ENCODE measurements around the gene ADAT3. TPM values are rescaled to one million over a fixed set of nuclear protein-coding genes. Genes with fewer than 3 reads are reported as not detected.
A peak's percentile ranks its signal among the peaks of the same experiment; 100 is the strongest.

ADAT3 gene
- total RNA-seq (2014; rRNA removed; shearing (Covaris generic)) (5.6 and 7.9 TPM in 2 replicates), total RNA-seq (2022) (13.1 and 16.4 TPM in 2 replicates), Bru-seq, nascent RNA (percentile 56 among the genes with signal in this experiment), BruChase-seq, experiment 1, labeled RNA remaining after a 6-hour chase (percentile 64 among the genes with signal in this experiment), BruChase-seq, experiment 2, labeled RNA remaining after a 2-hour chase (percentile 77 among the genes with signal in this experiment)
- long read RNA-seq, transcript ADAT3-201 (2 exons, 1,620 nt), result major isoform, 6 of 9 reads
- long read RNA-seq, partial matches to known transcripts, result 3 of 9 reads
- long read RNA-seq, other reads (novel, unspliced or antisense), result 0 of 9 reads

GRCh38 chr19:1905110-1905862 is at the start of gene ADAT3, which contains the start of gene SCAMP4:
ADAT3 (plus strand) TSS chr19:1905399; CDS start chr19:1912048, 6,649 bp downstream.
SCAMP4 (plus strand) TSS chr19:1905399; CDS start chr19:1915020, 9,621 bp downstream.
- Histone ChIP-seq H3K9me2 (ENCODE audit: insufficient read depth, low read length) (no peaks in the 10 kb centered on the region), H3K27ac (ENCODE audit: low read depth, low read length, poor library complexity, severe bottlenecking) (peak within 1 kb of the TSS; percentile 97), H3K4me1 (ENCODE audit: insufficient read depth, low read length, poor library complexity, severe bottlenecking) (peaks cover 32% of the 10 kb centered on the region), H2AFZ (ENCODE audit: low read length) (peak within 1 kb of the TSS; percentile 61; the same call in 1 of the 2 replicates), H3K4me3 (ENCODE audit: low read depth, low read length, poor library complexity, severe bottlenecking) (peak within 1 kb of the TSS; percentile 71), H3K4me2 (ENCODE audit: low read length) (peak within 1 kb of the TSS; percentile 100), H3K79me2 (ENCODE audit: insufficient read depth, low read depth, low read length) (peaks cover 37% of the 10 kb centered on the region), H4K20me1 (ENCODE audit: insufficient read depth, low read length) (peaks cover 5% of the 10 kb centered on the region), H3K9me3 (ENCODE audit: low read length) (no peaks in the 10 kb centered on the region), H3K36me3 (ENCODE audit: insufficient read depth, low read length) (peaks cover 8% of the 10 kb centered on the region; the same call in 1 of the 2 replicates)
- intact Hi-C loops (cut with micrococcal nuclease; ENCODE audit: unreplicated experiment), result loop anchor here (1.0 to 10.0 kb wide), 4 partner anchors 8 to 180 kb away; no protein-coding TSS in a partner anchor
- ChIA-PET POLR2A (interaction anchor here (0.9 to 1.2 kb wide), 2 partner anchors 29 to 41 kb away, joined by 3 read pairs; no protein-coding TSS in a partner anchor), CTCF (ENCODE audit: unreplicated experiment) (no interaction called here)
- TSS peak; percentile 70 for BruUV-seq (replicated peaks)
- no peak for TF ChIP-seq EZH2phosphoT487 (IDR thresholded peaks at IDR 0.05; ENCODE audit: borderline replicate concordance, low read depth, low read length)
- no peak for TF ChIP-seq CTCF (conservative IDR thresholded peaks at IDR 0.05; ENCODE audit: low read length)
- peak; percentile 99 for DNase-seq (ENCODE audit: low spot score)

DNA sequence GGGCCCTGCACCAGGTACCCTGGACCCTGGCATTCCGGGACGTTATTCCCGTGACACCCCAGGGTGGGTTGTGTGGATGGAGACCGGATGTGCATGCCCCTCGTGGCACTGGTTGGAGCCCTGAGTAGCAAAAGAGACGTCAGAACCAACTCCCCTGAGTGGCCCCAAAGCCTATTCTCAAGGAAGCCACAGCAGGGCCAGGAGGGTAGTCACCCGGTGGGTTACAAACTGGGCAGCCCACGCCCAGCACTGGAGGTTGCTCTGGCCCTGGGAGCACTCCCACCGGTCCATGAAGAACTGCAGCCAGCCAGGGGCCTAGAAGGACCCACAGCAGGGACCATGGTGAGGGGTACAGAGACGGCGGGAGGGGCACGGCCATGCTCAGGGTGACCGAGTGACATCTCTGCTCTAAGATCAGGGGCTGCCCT is 49.4 kb upstream of the ADAT3 start:
- Histone ChIP-seq H3K9me3 (ENCODE audit: low read length) (no peaks in the 10 kb centered on the region), H3K27ac (ENCODE audit: low read depth, low read length, poor library complexity, severe bottlenecking) (peak overlapping the region; percentile 86), H3K36me3 (ENCODE audit: insufficient read depth, low read length) (peaks cover 21% of the 10 kb centered on the region), H2AFZ (ENCODE audit: low read length) (no peak overlapping the region), H3K79me2 (ENCODE audit: insufficient read depth, low read depth, low read length) (peaks cover 77% of the 10 kb centered on the region), H4K20me1 (ENCODE audit: insufficient read depth, low read length) (peaks cover 15% of the 10 kb centered on the region), H3K4me3 (ENCODE audit: low read depth, low read length, poor library complexity, severe bottlenecking) (peak overlapping the region; percentile 68), H3K4me1 (ENCODE audit: insufficient read depth, low read length, poor library complexity, severe bottlenecking) (peaks cover 79% of the 10 kb centered on the region), H3K4me2 (ENCODE audit: low read length) (peak overlapping the region; percentile 98), H3K9me2 (ENCODE audit: insufficient read depth, low read length) (no peaks in the 10 kb centered on the region)
- peak; percentile 37 for DNase-seq (ENCODE audit: low spot score)
- intact Hi-C loops (cut with micrococcal nuclease; ENCODE audit: unreplicated experiment), result no loop called here
- BruUV-seq (replicated peaks), result no TSS peak
- TF ChIP-seq CTCF (conservative IDR thresholded peaks at IDR 0.05; ENCODE audit: low read length) (no peak), EZH2phosphoT487 (IDR thresholded peaks at IDR 0.05; ENCODE audit: borderline replicate concordance, low read depth, low read length) (no peak)
- CTCF ChIA-PET (ENCODE audit: unreplicated experiment), result no interaction called here
- POLR2A ChIA-PET, result interaction anchor here (1.8 kb wide), 1 partner anchor 20 kb away, joined by 6 read pairs; no protein-coding TSS in a partner anchor

Measured in OCI-LY7 (cell line).